Thoracic aorta (tissue), 2 donors: ENCODE results near the gene CFAP43. TPM values are rescaled to one million over a fixed set of nuclear protein-coding genes. Genes with fewer than 3 reads are reported as not detected.

Source experiments
- ATAC-seq: fragments of 150-250 bp; one replicate; pipeline ENCODE4 v1.8.0; 2017; ENCODE audit warnings: low read depth; ENCODE audit not compliant: insufficient number of reproducible peaks, low FRiP score
- DNase-seq: peaks from one replicate; pipeline ENCODE4 v3.0.0-alpha.2; 2020; ENCODE audit warnings: low spot score
- H3K27ac ChIP-seq, 2 donors: fragments of 200-600 bp; sonication (generic); 1 replicate in 1 of 2; 2 replicates in 1 of 2; pipeline ENCODE4 v1.5.1; 2016; ENCODE audit warnings: mild to moderate bottlenecking in 2 of 2, moderate library complexity in 2 of 2
- H3K27me3 ChIP-seq: fragments of 200-600 bp; sonication (generic); replicated peaks from 2 replicates; pipeline ENCODE4 v1.6.0; 2016; ENCODE audit warnings: mild to moderate bottlenecking; ENCODE audit not compliant: insufficient read depth
- H3K36me3 ChIP-seq: fragments of 200-600 bp; sonication (generic); one replicate; pipeline ENCODE4 v1.5.1; 2016
- H3K4me1 ChIP-seq, 2 donors: fragments of 200-600 bp; sonication (generic); 1 replicate in 1 of 2; 2 replicates in 1 of 2; pipeline versions ENCODE4 v1.5.1 to v1.6.0; 2016; ENCODE audit warnings: low read depth in 2 of 2, mild to moderate bottlenecking in 1 of 2; ENCODE audit not compliant: control insufficient read depth in 1 of 2
- H3K4me3 ChIP-seq: fragments of 200-600 bp; sonication (generic); 2 replicates; pipeline ENCODE4 v1.5.1; 2016; ENCODE audit warnings: mild to moderate bottlenecking
- H3K9me3 ChIP-seq: fragments of 200-600 bp; sonication (generic); 2 replicates; pipeline ENCODE4 v1.5.1; 2016
- CTCF ChIP-seq: fragments of 200-600 bp; sonication (generic); IDR thresholded peaks from one replicate; pipeline ENCODE4 v1.5.1; 2019; ENCODE audit warnings: antibody characterized with exemption
- total RNA-seq, 2 donors: library from RNA; depleted of rRNA; stranded (reverse); fragments of >200 nt; gene quantifications; one replicate each; pipeline versions ENCODE4 v1.1.0 to v1.2.3, GENCODE V29; 2016

CFAP43 gene
- total RNA-seq, 2 donors from 2014 or later: 0.85 TPM; not detected in 1

- TF ChIP-seq CTCF: no peak
- Histone ChIP-seq H3K27ac (no peak overlapping the region), H3K4me1 (peaks cover 2 to 25% of the 10 kb centered on the region in 2 donors), H3K4me3 (no peak overlapping the region), H3K9me3 (no peaks in the 10 kb centered on the region), H3K27me3 (no peaks in the 10 kb centered on the region), H3K36me3 (no peaks in the 10 kb centered on the region)
- ATAC-seq (no peak), DNase-seq (no peak)
Measured at GRCh38 chr10:104100795-104101194, 131.4 kb downstream of the CFAP43 start.

GRCh38 chr10:104099941-104100340 is 132.2 kb downstream of the CFAP43 start:
- Histone ChIP-seq H3K4me1 (peaks cover 2 to 25% of the 10 kb centered on the region in 2 donors), H3K9me3 (no peaks in the 10 kb centered on the region)

GRCh38 chr10:104099269-104099668 is 132.9 kb downstream of the CFAP43 start:
- TF ChIP-seq CTCF: no peak
- Histone ChIP-seq H3K4me3 (no peak overlapping the region), H3K27ac (no peak overlapping the region), H3K4me1 (peaks cover 2 to 25% of the 10 kb centered on the region in 2 donors), H3K9me3 (no peaks in the 10 kb centered on the region), H3K27me3 (no peaks in the 10 kb centered on the region), H3K36me3 (no peaks in the 10 kb centered on the region)
- ATAC-seq (no peak), DNase-seq (no peak)

More at GRCh38 chr10:104099941-104100340, 132.2 kb downstream of the CFAP43 start:
- DNase-seq (no peak), ATAC-seq (no peak)
- Histone ChIP-seq H3K27me3 (no peaks in the 10 kb centered on the region), H3K4me3 (no peak overlapping the region), H3K27ac (no peak overlapping the region), H3K36me3 (no peaks in the 10 kb centered on the region)
- no peak for TF ChIP-seq CTCF

GRCh38 chr10:104098358-104098925 is 133.7 kb downstream of the CFAP43 start:
- no peak for TF ChIP-seq CTCF
- no peak overlapping the region for H3K27ac ChIP-seq
- no peak for DNase-seq
- ATAC-seq: no peak
- H3K27me3 ChIP-seq: no peaks in the 10 kb centered on the region
- no peak overlapping the region for H3K4me3 ChIP-seq
- H3K4me1 ChIP-seq: peaks cover 2 to 25% of the 10 kb centered on the region in 2 donors
- no peaks in the 10 kb centered on the region for H3K9me3 ChIP-seq
- H3K36me3 ChIP-seq: no peaks in the 10 kb centered on the region

GRCh38 chr10:104096692-104097091 is 135.5 kb downstream of the CFAP43 start:
- DNase-seq (no peak), ATAC-seq (no peak)
- H3K4me1 ChIP-seq: peaks cover 2 to 18% of the 10 kb centered on the region in 2 donors
- H3K27ac ChIP-seq: no peak overlapping the region
- no peaks in the 10 kb centered on the region for H3K9me3 ChIP-seq
- no peaks in the 10 kb centered on the region for H3K36me3 ChIP-seq
- H3K27me3 ChIP-seq: no peaks in the 10 kb centered on the region
- TF ChIP-seq CTCF: no peak
- no peak overlapping the region for H3K4me3 ChIP-seq
